Omental fat pad (tissue), 4 donors: ENCODE data around the gene GGACT. TPM values are rescaled to one million over a fixed set of nuclear protein-coding genes. Genes with fewer than 3 reads are reported as not detected.

Experiments used
- ATAC-seq: fragments of 150-250 bp; one replicate; pipeline ENCODE4 v1.9.1; 2016; ENCODE audit warnings: mild to moderate bottlenecking, moderate library complexity; ENCODE audit not compliant: low FRiP score
- DNase-seq: peaks from one replicate; pipeline ENCODE4 v3.0.0-alpha.2; 2019; ENCODE audit warnings: low spot score
- CTCF ChIP-seq, 3 donors: fragments of 450-650 bp; IDR thresholded peaks; one replicate each; pipeline ENCODE4 v1.5.1; 2016 to 2017; ENCODE audit warnings: antibody characterized with exemption in 3 of 3, mild to moderate bottlenecking in 3 of 3, moderate library complexity in 2 of 3
- total RNA-seq, 4 donors: library from RNA; depleted of rRNA; stranded (reverse); fragments of >200 nt; gene quantifications; one replicate each; pipeline ENCODE4 v1.1.0, GENCODE V29; 2016

GGACT gene
- total RNA-seq, 4 donors from 2014 or later: 2.6 to 4.6 (median 3.1) TPM

DNA sequence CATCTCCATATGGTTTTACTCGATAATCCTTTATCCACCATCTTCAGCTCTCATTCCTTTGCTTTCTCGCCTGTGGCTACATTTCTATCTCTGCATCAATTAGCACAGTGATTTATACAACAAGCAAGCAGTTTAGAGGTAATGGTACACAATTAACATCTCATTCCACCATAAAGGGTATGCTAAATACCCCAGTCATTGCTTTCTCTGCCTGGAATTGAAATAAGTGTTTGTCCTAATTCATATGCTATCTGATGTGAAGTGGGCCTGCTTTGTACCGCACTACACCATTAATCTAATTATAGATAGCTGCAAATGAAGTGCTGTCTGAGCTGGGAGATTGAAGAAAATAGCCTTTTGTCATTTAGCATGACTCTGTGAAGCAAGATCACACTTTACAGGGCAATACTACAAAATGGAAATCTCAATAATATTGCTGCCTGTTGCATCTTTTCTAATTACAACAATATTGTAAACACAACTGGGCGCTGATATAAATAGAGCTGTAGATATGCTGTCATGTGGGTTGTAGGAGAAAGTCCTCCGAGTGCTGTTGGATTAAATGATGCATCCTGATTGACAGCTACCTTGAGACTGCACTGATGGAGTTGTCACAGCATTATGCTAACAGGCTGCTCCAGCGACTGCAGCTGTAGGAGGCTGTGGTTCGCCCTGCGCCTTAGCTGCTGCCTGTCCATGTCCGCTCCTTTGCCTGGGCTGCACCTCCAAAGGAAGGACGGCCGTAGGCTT is 78.2 kb downstream of the GGACT start:
- TF ChIP-seq CTCF (IDR thresholded peaks at IDR 0.05): no peak
- DNase-seq (no peak), ATAC-seq (no peak)

DNA sequence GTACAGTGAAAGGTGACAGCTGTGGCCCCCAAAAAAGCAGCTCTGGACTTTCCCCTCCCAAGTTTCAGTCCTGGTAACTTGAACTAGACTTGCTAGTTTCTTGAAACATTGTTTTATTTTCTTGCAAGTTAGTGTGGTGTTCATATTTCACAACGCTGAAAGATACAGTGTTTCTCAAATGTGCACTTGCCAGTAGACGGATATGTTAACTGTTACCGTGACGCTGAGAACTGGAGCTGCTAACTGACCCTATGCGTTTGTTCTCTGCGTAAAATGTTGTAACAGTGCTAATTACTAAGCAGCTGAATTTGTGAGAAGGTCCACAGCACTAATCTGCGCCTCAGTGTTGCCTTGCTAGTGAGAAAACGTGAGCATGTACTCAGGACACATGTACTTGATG is 79.6 kb downstream of the GGACT start:
- ATAC-seq (no peak), DNase-seq (no peak)
- TF ChIP-seq CTCF (IDR thresholded peaks at IDR 0.05): no peak

DNA sequence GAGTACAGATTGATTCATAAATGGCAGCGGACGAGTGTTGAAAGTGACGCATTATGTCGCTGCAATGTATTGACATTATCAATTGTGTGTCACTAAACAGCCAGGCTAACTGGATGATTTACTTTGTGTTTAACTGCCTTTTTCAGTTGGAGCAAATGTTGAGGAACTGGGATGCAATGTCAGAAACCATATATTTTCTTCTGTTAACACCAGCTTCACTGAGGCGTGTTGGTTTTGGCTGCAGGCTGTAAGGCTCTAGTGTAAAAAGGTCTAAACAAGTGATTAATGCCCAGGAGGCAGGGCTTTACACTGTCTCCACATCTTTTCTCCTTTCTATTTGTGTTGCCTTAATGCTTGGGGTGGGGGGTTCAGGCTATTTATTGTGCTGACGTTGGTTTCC is 80.1 kb downstream of the GGACT start:
- ATAC-seq: no peak

GRCh38 chr13:100506600-100507422 is 81.8 kb downstream of the GGACT start:
- ATAC-seq (no peak), DNase-seq (no peak)
- no peak for TF ChIP-seq CTCF (IDR thresholded peaks at IDR 0.05)

More for the DNA sequence above, 80.1 kb downstream of the GGACT start:
- DNase-seq: no peak
- TF ChIP-seq CTCF (IDR thresholded peaks at IDR 0.05): no peak

DNA sequence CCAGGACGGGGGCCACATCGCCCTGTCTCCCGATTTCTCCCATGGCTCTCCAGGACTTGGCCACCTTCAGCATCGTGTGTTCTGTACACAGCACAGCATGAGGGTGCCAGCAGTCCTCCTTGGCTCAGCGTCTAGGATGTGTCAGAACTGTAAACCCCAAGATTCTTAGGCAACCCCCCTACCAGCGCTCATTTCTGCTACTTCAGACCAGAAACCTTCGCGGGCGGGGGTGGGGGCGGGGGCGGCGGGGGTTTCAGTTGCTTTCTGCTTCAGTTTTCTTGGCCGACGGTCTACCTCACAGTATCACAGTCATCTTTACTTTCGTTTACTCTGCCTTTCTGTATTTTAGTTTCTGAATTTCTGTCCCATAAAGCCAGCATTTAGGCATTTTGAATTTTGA is 82.4 kb downstream of the GGACT start:
- no peak for TF ChIP-seq CTCF (IDR thresholded peaks at IDR 0.05)
- DNase-seq: no peak
- no peak for ATAC-seq

DNA sequence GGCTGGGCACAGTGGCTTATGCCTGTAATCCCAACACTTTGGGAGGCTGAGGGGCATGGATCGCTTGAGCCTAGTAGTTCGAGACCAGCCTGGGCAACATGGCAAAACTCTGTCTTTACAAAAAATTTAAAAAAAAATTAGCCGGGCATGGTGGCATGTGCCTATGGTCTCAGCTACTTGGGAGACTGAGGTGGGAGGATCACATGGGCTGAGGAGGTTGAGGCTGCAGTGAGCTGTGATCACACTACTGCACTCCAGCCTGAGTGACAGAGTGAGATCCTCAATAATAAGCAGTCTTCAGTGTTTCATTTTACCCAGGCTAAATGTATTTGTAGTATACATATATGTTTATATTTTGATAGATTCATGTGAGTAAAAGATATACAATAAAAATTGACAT is 85.0 kb downstream of the GGACT start:
- ATAC-seq: no peak
- no peak for DNase-seq
- no peak for TF ChIP-seq CTCF (IDR thresholded peaks at IDR 0.05)
